BLaER1 (cell line): ENCODE measurements around the gene AP4M1.
A peak's percentile ranks its signal among the peaks of the same experiment; 100 is the strongest.

Experiments
- H3K27ac ChIP-seq: shearing (Covaris generic); formaldehyde crosslinking; 2 replicates; pipeline ENCODE4 v1.8.1; 2022
- H3K27me3 ChIP-seq: shearing (Covaris generic); formaldehyde crosslinking; 2 replicates; pipeline ENCODE4 v1.8.1; 2022
- H3K36me3 ChIP-seq: shearing (Covaris generic); formaldehyde crosslinking; 2 replicates; pipeline ENCODE4 v1.8.1; 2022
- H3K4me1 ChIP-seq: shearing (Covaris generic); formaldehyde crosslinking; 2 replicates; pipeline ENCODE4 v1.8.1; 2022
- H3K4me2 ChIP-seq: shearing (Covaris generic); formaldehyde crosslinking; 2 replicates; pipeline ENCODE4 v1.8.1; 2022
- H3K4me3 ChIP-seq: shearing (Covaris generic); formaldehyde crosslinking; 2 replicates; pipeline ENCODE4 v1.8.1; 2022
- H3K9ac ChIP-seq: shearing (Covaris generic); formaldehyde crosslinking; 2 replicates; pipeline ENCODE4 v1.8.1; 2022
- H3K9me3 ChIP-seq: shearing (Covaris generic); formaldehyde crosslinking; 2 replicates; pipeline ENCODE4 v1.8.1; 2022
- H4K20me1 ChIP-seq: shearing (Covaris generic); formaldehyde crosslinking; 2 replicates; pipeline ENCODE4 v1.8.1; 2022
- Cebpa-rat ChIP-seq: shearing (Covaris generic); IDR thresholded peaks from 2 replicates; pipeline ENCODE4 v1.8.1; 2022

The AP4M1 gene

GRCh38 chr7:100119970-100120732 is 18.7 kb downstream of the AP4M1 start:
- Histone ChIP-seq H3K36me3 (peaks cover 37% of the 10 kb centered on the region), H3K4me2 (peak overlapping the region; percentile 95), H3K9ac (peak overlapping the region; percentile 91), H3K9me3 (no peaks in the 10 kb centered on the region), H3K27me3 (no peaks in the 10 kb centered on the region), H4K20me1 (no peaks in the 10 kb centered on the region), H3K4me1 (peaks cover 36% of the 10 kb centered on the region), H3K4me3 (peak overlapping the region; percentile 81), H3K27ac (peak overlapping the region; percentile 96; the same call in 1 of the 2 replicates)
- TF ChIP-seq Cebpa-rat: no peak

DNA sequence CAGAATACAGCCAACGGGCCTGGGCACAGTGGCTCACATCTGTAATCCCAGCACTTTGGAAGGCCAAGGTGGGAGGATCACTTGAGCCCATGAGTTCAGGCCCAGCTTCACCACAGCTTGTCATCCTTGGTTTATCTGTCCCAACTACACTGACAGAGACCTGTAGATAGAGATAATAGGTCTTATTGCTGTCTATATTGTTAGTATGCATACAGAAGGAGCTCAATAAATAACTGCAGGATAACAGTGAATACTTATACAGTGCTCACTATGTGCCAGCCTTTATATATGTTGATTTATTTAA is 19.2 kb downstream of the AP4M1 start:
- H3K4me3 ChIP-seq: peak overlapping the region; percentile 81
- H3K9ac ChIP-seq: peak overlapping the region; percentile 91
- H3K27me3 ChIP-seq: no peaks in the 10 kb centered on the region
- H3K4me2 ChIP-seq: peak overlapping the region; percentile 95
- H3K36me3 ChIP-seq: peaks cover 36% of the 10 kb centered on the region
- no peak for TF ChIP-seq Cebpa-rat
- H3K27ac ChIP-seq: no peak overlapping the region
- H4K20me1 ChIP-seq: no peaks in the 10 kb centered on the region
- peaks cover 41% of the 10 kb centered on the region for H3K4me1 ChIP-seq
- no peaks in the 10 kb centered on the region for H3K9me3 ChIP-seq

DNA sequence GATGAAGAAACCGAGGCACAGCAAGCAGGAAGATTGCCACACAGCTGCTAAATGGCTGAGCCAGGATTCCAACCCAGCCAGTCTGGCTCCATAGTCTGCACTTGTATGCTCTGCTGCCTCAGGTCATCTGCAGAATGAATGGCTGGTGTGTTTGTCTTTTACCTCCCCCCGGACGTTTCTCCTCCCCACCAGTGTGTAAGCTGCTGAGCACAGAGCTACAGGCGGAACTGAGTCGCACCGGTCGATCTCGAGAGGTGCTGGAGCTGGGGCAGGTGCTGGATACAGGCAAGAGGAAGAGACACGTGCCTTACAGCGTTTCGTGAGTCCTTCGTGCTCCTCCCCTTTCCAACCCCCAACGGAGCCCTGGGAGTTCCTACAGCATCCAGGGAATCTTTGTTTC is 20.6 kb downstream of the AP4M1 start:
- Histone ChIP-seq H3K27ac (no peak overlapping the region), H3K9me3 (no peaks in the 10 kb centered on the region), H3K4me2 (no peak overlapping the region), H3K27me3 (no peaks in the 10 kb centered on the region), H3K4me1 (peaks cover 49% of the 10 kb centered on the region), H3K4me3 (no peak overlapping the region), H3K9ac (no peak overlapping the region), H3K36me3 (peaks cover 29% of the 10 kb centered on the region), H4K20me1 (no peaks in the 10 kb centered on the region)
- no peak for TF ChIP-seq Cebpa-rat

DNA sequence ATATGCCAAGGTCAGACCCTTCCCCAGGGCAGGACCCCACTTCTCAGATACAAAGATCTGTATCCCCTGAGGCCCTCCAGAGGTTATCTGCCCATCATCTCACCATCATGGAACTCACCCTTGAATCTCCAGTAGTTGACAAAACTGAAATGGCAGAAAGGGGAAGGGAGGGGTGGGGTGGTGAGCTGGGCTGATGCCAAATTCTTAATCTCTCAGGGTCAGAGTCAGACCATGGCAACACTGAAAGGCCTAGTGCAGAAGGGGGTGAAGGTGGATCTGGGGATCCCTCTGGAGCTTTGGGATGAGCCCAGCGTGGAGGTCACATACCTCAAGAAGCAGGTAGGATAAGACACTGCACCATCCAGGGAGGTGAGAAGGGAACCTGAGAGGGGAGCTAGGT is 21.1 kb downstream of the AP4M1 start:
- Histone ChIP-seq H3K4me1 (peaks cover 49% of the 10 kb centered on the region), H3K9ac (no peak overlapping the region), H3K27me3 (peaks cover 2% of the 10 kb centered on the region; the same call in 1 of the 2 replicates), H4K20me1 (no peaks in the 10 kb centered on the region), H3K9me3 (no peaks in the 10 kb centered on the region), H3K4me3 (no peak overlapping the region), H3K36me3 (peaks cover 29% of the 10 kb centered on the region), H3K27ac (no peak overlapping the region), H3K4me2 (no peak overlapping the region)
- no peak for TF ChIP-seq Cebpa-rat

GRCh38 chr7:100124301-100125230 is 23.1 kb downstream of the AP4M1 start:
- Histone ChIP-seq H3K27ac (no peak overlapping the region), H3K9me3 (no peaks in the 10 kb centered on the region), H3K36me3 (peaks cover 29% of the 10 kb centered on the region), H3K4me3 (no peak overlapping the region), H3K27me3 (peaks cover 22% of the 10 kb centered on the region; the same call in 1 of the 2 replicates), H3K4me2 (peak overlapping the region; percentile 40), H3K9ac (no peak overlapping the region), H3K4me1 (peaks cover 51% of the 10 kb centered on the region), H4K20me1 (no peaks in the 10 kb centered on the region)
- TF ChIP-seq Cebpa-rat: no peak

DNA sequence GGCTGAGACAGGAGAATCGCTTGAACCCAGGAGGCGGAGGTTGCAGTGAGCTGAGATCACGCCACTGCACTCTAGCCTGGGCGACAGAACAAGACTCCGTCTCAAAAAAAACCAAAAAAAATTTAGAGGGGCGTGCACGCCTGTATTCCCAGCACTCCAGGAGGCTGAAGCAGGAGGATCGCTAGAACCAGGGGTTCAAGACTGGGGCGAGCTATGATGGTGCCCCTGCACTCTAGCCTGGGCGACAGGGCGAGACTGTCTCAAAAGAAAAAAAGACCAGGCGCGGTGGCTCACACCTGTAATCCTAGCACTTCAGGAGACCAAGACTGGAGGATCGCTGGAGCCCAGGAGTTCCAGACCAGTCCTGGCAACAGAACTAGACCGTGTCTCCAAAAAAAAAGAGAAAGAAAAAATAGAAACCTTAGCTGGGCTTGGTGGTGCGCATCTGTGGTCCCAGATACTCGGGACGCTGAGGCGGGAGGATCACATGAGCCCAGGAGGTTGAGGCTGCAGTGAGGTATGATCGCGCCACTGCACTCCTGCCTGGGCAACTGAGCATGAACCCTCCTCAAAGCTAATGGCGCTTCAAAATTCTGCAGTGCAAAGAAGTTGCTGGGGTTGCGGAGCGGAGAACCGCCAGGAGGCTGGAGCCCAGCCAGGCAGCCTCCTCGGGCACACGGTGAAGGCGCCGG is 24.9 kb downstream of the AP4M1 start:
- Histone ChIP-seq H3K9me3 (no peaks in the 10 kb centered on the region), H3K27me3 (peaks cover 23% of the 10 kb centered on the region; the same call in 1 of the 2 replicates), H3K9ac (peak overlapping the region; percentile 85), H3K27ac (peak overlapping the region; percentile 86), H3K4me3 (peak overlapping the region; percentile 86), H3K36me3 (peaks cover 29% of the 10 kb centered on the region), H3K4me2 (peak overlapping the region; percentile 95), H3K4me1 (peaks cover 49% of the 10 kb centered on the region), H4K20me1 (no peaks in the 10 kb centered on the region)
- TF ChIP-seq Cebpa-rat: no peak

DNA sequence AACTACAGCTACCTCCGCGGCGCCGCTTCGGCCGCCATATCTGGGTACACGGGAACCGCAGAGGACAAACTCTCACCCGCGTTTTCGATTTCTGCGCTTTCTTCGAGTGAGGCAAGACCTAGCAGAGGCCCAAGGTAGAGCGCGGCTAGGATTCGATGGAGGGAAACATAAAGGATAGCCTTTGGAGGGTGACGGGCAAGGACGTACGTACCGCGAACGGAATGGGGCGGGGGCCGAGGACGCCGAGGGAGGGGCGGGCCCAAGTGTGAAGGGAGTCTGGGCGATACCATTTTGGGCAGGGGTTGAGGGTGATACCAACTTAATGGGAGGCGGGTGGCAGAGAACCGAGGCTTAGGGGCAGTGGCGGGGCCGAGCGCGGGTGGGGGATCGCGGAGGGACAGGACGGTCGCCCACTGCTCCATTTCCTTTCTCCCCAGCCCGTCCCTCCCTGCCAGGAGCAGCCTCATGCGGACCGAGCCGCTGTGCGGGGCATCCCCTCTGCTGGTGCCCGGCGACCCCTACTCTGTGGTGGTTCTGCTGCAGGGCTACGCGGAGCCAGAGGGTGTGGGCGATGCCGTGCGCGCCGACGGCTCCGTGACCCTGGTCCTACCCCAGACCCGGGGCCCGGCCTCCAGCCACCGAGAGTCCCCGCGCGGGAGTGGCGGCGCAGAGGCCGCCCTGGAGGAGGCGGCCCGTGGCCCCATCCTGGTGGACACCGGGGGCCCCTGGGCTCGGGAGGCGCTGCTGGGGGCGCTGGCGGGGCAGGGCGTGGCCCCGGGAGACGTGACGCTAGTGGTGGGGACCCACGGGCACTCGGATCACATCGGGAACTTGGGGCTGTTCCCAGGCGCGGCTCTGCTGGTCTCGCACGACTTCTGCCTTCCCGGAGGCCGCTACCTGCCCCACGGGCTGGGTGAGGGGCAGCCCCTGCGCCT is 25.8 kb downstream of the AP4M1 start, which contains the start of gene MBLAC1:
Gene MBLAC1, plus strand, starts transcription at position 37 of the 935 bp plus-strand sequence. Its CDS starts 429 bp downstream, at position 466.
- peaks cover 57% of the 10 kb centered on the region for H3K4me1 ChIP-seq
- H3K27me3 ChIP-seq: peaks cover 23% of the 10 kb centered on the region; the same call in 1 of the 2 replicates
- no peaks in the 10 kb centered on the region for H4K20me1 ChIP-seq
- H3K36me3 ChIP-seq: peaks cover 26% of the 10 kb centered on the region
- H3K4me3 ChIP-seq: peak within 1 kb of the TSS; percentile 86
- H3K4me2 ChIP-seq: peak within 1 kb of the TSS; percentile 95
- H3K9me3 ChIP-seq: no peaks in the 10 kb centered on the region
- H3K27ac ChIP-seq: peak within 1 kb of the TSS; percentile 86
- H3K9ac ChIP-seq: peak within 1 kb of the TSS; percentile 85
- TF ChIP-seq Cebpa-rat: no peak

GRCh38 chr7:100127866-100128636 is 26.6 kb downstream of the AP4M1 start:
- peak overlapping the region; percentile 86 for H3K27ac ChIP-seq
- H3K36me3 ChIP-seq: peaks cover 18% of the 10 kb centered on the region; the same call in 1 of the 2 replicates
- H3K9ac ChIP-seq: peak overlapping the region; percentile 85
- TF ChIP-seq Cebpa-rat: no peak
- peaks cover 23% of the 10 kb centered on the region; the same call in 1 of the 2 replicates for H3K27me3 ChIP-seq
- no peaks in the 10 kb centered on the region for H3K9me3 ChIP-seq
- peaks cover 65% of the 10 kb centered on the region for H3K4me1 ChIP-seq
- no peaks in the 10 kb centered on the region for H4K20me1 ChIP-seq
- H3K4me3 ChIP-seq: peak overlapping the region; percentile 86
- peak overlapping the region; percentile 95 for H3K4me2 ChIP-seq
